Stimulated activated naive B cell treated with anti-CD40 and anti-IgM and Interleukin-4, amounts not matched to agents 10 μg/mL and 1 μg/mL and 100 μg/mL, for 72 hours (primary cell): ENCODE data around the gene LRMDA.

Experiments used
- ATAC-seq, 2 donors: fragments of 150-1000 bp; cut with Tn5 transposase; replicated peaks; 2 replicates each; pipeline ENCODE4 v1.10.0; 2021; ENCODE audit warnings: moderate library complexity in 1 of 2
- DNase-seq: peaks from one replicate; pipeline ENCODE4 v3.0.0; 2021
- H3K27ac Mint-ChIP-seq: one replicate; pipeline ENCODE4 v1.8.0; 2022; ENCODE audit warnings: mild to moderate bottlenecking, mixed read lengths
- H3K27me3 Mint-ChIP-seq, 2 donors: one replicate each; pipeline ENCODE4 v1.8.0; 2022; ENCODE audit warnings: mixed read lengths in 2 of 2
- H3K36me3 Mint-ChIP-seq, 2 donors: one replicate each; pipeline ENCODE4 v1.8.0; 2022; ENCODE audit warnings: mixed read lengths in 2 of 2, mild to moderate bottlenecking in 1 of 2
- H3K4me1 Mint-ChIP-seq, 2 donors: one replicate each; pipeline ENCODE4 v1.8.0; 2022; ENCODE audit warnings: mixed read lengths in 2 of 2, mild to moderate bottlenecking in 1 of 2
- H3K4me3 Mint-ChIP-seq, 2 donors: one replicate each; pipeline ENCODE4 v1.8.0; 2022; ENCODE audit warnings: mild to moderate bottlenecking in 2 of 2, mixed read lengths in 2 of 2, moderate library complexity in 1 of 2
- H3K9me3 Mint-ChIP-seq, 2 donors: one replicate each; pipeline ENCODE4 v1.8.0; 2022; ENCODE audit warnings: mixed read lengths in 2 of 2, mild to moderate bottlenecking in 1 of 2

The LRMDA gene

DNA sequence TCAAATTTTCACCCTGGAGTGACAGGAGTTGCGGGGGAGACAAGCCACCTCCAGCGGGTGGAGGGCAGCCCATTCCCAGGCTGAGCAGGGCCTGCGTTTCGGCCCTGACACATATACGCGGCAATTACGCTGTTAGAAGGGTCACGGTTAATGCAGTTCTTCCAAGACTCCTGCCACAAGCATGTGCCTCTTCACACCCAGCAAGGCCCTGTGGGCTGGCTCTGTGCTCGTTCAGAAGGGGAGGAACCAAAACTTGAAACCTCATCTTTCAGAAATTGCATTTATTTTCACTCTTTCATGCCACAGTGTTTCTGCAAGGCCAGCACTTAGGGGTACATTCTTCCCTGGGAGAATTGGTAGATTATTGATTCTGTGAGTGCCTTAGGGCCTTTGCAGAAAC, 24.7 kb downstream of the LRMDA start:
- Mint-ChIP-seq H3K4me1 (no peaks in the 10 kb centered on the region), H3K27ac (no peak overlapping the region), H3K4me3 (no peak overlapping the region), H3K9me3 (no peaks in the 10 kb centered on the region), H3K27me3 (peaks cover 0 to 6% of the 10 kb centered on the region in 2 donors), H3K36me3 (no peaks in the 10 kb centered on the region)
- ATAC-seq (no peak), DNase-seq (no peak)

DNA sequence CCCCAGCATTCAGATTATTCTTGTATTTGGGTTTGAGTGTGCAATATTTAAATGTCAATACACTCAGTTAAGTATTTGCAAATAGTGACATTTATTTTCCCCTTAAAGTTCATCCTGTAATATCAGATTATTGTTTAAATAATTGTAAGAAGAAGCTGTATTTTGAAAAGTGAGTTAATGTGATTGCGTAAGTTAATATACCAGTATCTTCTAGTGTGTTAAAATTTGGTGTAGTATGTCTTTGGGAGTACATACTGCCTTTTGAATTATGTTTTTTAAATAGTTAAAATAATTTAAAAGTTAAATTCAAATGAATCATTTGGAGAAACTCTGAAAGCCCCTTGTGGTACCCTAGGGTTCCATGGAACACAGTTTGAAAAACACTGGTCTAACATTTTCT, 28.6 kb downstream of the LRMDA start:
- peaks cover 0 to 6% of the 10 kb centered on the region in 2 donors for H3K27me3 Mint-ChIP-seq
- H3K27ac Mint-ChIP-seq: no peak overlapping the region
- no peaks in the 10 kb centered on the region for H3K9me3 Mint-ChIP-seq
- ATAC-seq (no peak), DNase-seq (no peak)
- H3K4me3 Mint-ChIP-seq: no peak overlapping the region
- H3K4me1 Mint-ChIP-seq: no peaks in the 10 kb centered on the region
- no peaks in the 10 kb centered on the region for H3K36me3 Mint-ChIP-seq

DNA sequence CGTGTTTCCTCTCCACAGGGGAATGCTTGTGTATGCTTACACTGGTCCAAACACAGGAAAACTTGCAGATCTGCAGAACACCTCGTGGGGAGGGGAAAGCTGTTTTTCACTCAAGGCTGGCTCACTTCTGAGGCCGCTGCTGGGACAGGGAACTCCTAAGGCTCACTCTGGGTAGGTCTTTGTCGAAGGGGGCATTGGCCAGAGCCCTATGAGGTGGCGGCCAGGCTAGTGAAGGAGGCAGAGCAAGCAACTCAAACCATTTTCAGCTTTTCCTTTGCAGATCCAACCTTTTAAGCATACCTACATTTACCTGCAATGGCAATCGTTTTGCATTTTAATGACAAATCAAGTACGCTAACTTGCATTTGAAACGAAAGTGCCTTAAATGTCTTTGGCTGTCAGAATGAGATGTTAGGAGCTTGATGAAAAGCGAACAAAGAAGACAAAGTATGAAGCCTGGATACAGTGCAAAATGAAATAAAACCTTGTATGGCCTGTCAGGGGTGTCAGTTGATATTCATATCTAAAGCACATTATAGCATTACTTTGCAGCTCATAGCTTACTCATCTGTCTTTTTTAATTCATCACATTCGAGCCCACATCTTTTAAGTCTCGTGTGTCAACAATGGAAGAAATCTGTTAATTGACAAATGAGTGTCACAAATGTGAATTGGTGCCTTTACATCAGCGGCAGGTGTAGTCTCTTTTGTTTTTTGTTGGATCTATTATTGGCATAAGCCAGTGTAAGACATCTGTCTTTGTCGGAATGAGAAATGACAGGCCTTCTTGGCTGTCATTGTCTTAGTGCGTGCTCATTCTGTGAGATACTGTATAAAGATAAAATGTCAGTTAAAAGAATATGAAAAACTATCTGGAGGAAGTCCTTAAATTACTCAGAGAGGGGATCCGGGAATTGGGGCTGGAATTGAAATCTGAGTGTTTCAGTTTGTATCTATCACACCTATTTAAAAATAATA, 30.5 kb downstream of the LRMDA start:
- H3K4me1 Mint-ChIP-seq: no peaks in the 10 kb centered on the region
- peaks cover 9 to 11% of the 10 kb centered on the region in 2 donors for H3K27me3 Mint-ChIP-seq
- no peak for DNase-seq
- H3K36me3 Mint-ChIP-seq: no peaks in the 10 kb centered on the region
- H3K9me3 Mint-ChIP-seq: no peaks in the 10 kb centered on the region
- H3K4me3 Mint-ChIP-seq: no peak overlapping the region
- no peak for ATAC-seq
- H3K27ac Mint-ChIP-seq: peak overlapping the region; percentile 14

DNA sequence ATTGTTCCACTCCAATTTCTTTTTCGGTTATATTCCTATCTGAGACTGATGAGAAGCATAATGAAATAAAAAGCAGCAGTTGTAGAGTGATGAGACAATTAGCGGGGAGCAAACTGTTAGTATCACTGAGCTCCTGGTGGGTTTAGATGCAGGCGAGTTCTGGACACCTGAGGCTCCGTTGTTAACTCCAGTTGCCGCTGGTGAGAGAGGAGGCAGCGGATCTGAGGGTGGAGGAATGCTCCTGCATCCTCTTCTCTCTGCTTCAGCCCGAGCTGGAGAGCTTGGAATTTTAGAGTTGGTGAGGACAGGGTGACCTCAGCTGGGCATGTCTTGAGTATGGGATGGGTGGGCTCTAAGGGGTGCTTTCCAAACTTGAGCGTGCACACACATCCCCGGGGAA, 31.4 kb downstream of the LRMDA start:
- Mint-ChIP-seq H3K36me3 (no peaks in the 10 kb centered on the region), H3K27me3 (peaks cover 10 to 11% of the 10 kb centered on the region in 2 donors), H3K27ac (no peak overlapping the region), H3K4me3 (no peak overlapping the region), H3K4me1 (no peaks in the 10 kb centered on the region), H3K9me3 (no peaks in the 10 kb centered on the region)
- DNase-seq (no peak), ATAC-seq (no peak)

GRCh38 chr10:75464478-75465449, 33.3 kb downstream of the LRMDA start:
- Mint-ChIP-seq H3K36me3 (no peaks in the 10 kb centered on the region), H3K27me3 (peaks cover 10 to 11% of the 10 kb centered on the region in 2 donors), H3K9me3 (no peaks in the 10 kb centered on the region), H3K4me3 (no peak overlapping the region), H3K4me1 (no peaks in the 10 kb centered on the region), H3K27ac (no peak overlapping the region)
- DNase-seq (no peak), ATAC-seq (no peak)

- DNase-seq (no peak), ATAC-seq (no peak)
- Mint-ChIP-seq H3K27ac (no peak overlapping the region), H3K4me3 (no peak overlapping the region), H3K9me3 (no peaks in the 10 kb centered on the region), H3K36me3 (no peaks in the 10 kb centered on the region), H3K4me1 (no peaks in the 10 kb centered on the region), H3K27me3 (peaks cover 10 to 11% of the 10 kb centered on the region in 2 donors)
Observed at GRCh38 chr10:75465450-75465827, 34.0 kb downstream of the LRMDA start.

DNA sequence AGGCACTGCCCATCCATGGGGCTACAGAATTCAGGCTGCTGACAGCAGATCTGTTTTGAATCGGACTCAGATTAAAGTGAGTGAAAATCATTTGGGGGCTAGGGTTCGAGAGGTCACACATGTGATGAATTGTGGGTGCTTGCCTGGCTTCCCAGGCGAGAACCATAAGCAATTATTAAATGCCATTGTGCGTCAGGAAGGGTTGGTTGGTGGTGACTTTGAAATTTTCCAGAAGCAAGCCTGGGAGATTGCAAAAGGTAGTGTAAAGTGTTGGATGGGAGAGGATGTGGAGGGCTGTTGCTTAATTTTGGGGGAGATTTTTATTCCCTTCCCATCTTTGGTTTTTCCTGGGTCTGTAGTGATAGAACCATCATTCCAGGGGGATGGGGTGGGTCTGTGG, 34.6 kb downstream of the LRMDA start:
- DNase-seq (no peak), ATAC-seq (no peak)
- Mint-ChIP-seq H3K27me3 (peaks cover 10 to 11% of the 10 kb centered on the region in 2 donors), H3K4me1 (no peaks in the 10 kb centered on the region), H3K27ac (no peak overlapping the region), H3K36me3 (no peaks in the 10 kb centered on the region), H3K4me3 (no peak overlapping the region), H3K9me3 (no peaks in the 10 kb centered on the region)

DNA sequence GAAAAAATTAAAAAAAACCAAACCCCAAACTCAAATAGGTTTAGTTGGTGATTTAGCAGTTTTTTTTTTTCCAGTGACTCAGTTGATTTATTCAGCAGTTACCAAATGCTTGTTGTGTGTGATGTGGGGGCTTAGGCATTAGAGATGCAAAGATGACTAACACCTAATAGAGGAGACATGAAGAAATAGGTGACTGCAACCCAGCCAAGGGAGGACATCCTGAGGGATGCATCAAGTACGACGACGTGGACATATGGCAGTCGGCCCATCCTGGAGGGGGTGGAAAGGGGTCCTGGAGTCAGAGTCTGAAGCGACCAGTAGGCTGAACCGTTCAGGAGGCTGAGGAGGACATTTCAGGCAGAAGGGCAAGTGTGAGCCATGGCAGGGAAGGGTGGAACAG, 35.5 kb downstream of the LRMDA start:
- Mint-ChIP-seq H3K4me3 (no peak overlapping the region), H3K27ac (no peak overlapping the region), H3K4me1 (no peaks in the 10 kb centered on the region), H3K36me3 (no peaks in the 10 kb centered on the region), H3K27me3 (peaks cover 10 to 11% of the 10 kb centered on the region in 2 donors), H3K9me3 (no peaks in the 10 kb centered on the region)
- DNase-seq: no peak
- no peak for ATAC-seq

DNA sequence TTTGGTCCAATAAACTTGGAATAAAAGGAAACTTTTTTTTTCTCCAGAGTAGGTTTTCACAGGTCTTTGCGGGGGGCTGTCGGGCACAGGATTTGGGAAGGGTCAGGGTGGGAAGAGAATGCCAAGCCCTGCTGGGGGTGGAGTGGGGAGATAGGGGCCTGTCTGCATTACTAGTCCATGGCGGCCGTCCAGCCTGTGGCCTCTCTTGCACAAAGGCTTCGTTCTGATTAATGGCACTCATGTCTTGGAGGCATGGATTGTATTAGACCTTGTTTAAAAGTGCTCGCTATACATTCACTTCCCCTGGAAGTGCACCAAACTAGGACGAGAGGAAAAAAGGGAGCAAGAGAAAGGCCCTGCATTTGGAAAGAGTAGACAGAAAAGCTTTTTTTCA, 37.2 kb downstream of the LRMDA start:
- no peaks in the 10 kb centered on the region for H3K9me3 Mint-ChIP-seq
- no peak overlapping the region for H3K4me3 Mint-ChIP-seq
- no peak overlapping the region for H3K27ac Mint-ChIP-seq
- H3K36me3 Mint-ChIP-seq: no peaks in the 10 kb centered on the region
- no peak for ATAC-seq
- no peaks in the 10 kb centered on the region for H3K4me1 Mint-ChIP-seq
- DNase-seq: no peak
- H3K27me3 Mint-ChIP-seq: peaks cover 10 to 11% of the 10 kb centered on the region in 2 donors

DNA sequence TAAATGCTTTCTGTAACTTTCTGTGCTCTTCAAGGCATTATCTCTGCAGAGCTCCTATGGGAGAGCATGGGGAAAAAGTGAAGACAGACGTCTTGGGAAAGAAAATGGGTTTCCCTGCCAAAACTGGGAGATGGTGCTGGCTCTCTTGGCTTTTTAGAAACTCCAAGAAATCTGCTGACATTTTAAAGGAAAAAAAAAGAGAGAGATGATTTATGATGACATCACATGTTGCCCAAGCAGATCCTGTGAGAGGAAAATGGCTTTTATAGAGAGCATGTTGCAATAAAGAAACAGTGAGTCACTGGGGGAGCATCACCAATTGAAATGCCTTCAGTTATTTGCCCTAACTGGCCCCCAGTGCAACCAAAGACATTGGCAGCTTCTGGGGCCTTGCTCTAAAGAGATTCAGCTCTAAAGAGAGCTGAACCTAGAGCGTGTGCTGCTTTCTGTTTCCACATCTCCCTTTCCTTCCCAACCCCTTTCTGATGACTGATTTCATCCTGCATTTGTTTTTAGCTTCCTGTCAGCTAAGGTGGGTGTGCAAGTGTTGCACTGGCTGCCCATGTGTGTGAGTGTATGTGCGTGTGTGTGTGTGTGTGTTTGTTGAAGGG, 37.7 kb downstream of the LRMDA start:
- Mint-ChIP-seq H3K27ac (no peak overlapping the region), H3K4me3 (no peak overlapping the region), H3K36me3 (no peaks in the 10 kb centered on the region), H3K27me3 (peaks cover 10 to 11% of the 10 kb centered on the region in 2 donors), H3K9me3 (no peaks in the 10 kb centered on the region), H3K4me1 (no peaks in the 10 kb centered on the region)
- ATAC-seq (no peak), DNase-seq (no peak)

DNA sequence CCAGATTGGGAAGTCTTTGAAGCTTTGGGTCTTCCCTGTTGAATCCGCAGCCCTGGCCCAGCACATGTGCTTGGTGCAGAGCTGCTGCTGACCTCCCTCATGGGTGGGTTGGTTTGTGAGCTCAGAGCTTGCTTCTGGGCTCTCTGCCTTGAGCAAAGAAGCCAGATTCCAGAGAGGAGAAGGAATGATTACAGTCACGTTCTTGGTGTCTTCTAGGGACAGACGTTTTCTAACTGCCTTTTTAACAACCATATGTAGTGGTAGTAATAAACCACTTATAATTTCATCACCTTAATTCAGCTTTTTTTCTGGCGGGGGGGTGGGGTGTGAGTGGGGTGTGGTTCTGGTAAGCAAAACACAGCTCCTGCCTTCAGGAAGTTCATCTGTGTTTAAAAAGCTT, 39.5 kb downstream of the LRMDA start:
- Mint-ChIP-seq H3K27me3 (peaks cover 6 to 8% of the 10 kb centered on the region in 2 donors), H3K27ac (no peak overlapping the region), H3K4me1 (no peaks in the 10 kb centered on the region), H3K9me3 (peaks cover 3 to 4% of the 10 kb centered on the region in 2 donors), H3K4me3 (no peak overlapping the region), H3K36me3 (no peaks in the 10 kb centered on the region)
- ATAC-seq: no peak
- DNase-seq: no peak

- DNase-seq (no peak), ATAC-seq (no peak)
- H3K4me1 Mint-ChIP-seq: no peaks in the 10 kb centered on the region
- H3K4me3 Mint-ChIP-seq: no peak overlapping the region
- H3K27ac Mint-ChIP-seq: no peak overlapping the region
- no peaks in the 10 kb centered on the region for H3K36me3 Mint-ChIP-seq
- peaks cover 3 to 4% of the 10 kb centered on the region in 2 donors for H3K9me3 Mint-ChIP-seq
- no peaks in the 10 kb centered on the region for H3K27me3 Mint-ChIP-seq
Observed at GRCh38 chr10:75472685-75473084, 41.3 kb downstream of the LRMDA start.

GRCh38 chr10:75474106-75474505, 42.7 kb downstream of the LRMDA start:
- H3K36me3 Mint-ChIP-seq: no peaks in the 10 kb centered on the region
- no peaks in the 10 kb centered on the region for H3K27me3 Mint-ChIP-seq
- H3K4me1 Mint-ChIP-seq: no peaks in the 10 kb centered on the region
- no peak overlapping the region for H3K4me3 Mint-ChIP-seq
- ATAC-seq (no peak), DNase-seq (no peak)
- no peak overlapping the region for H3K27ac Mint-ChIP-seq
- H3K9me3 Mint-ChIP-seq: peaks cover 3 to 4% of the 10 kb centered on the region in 2 donors

DNA sequence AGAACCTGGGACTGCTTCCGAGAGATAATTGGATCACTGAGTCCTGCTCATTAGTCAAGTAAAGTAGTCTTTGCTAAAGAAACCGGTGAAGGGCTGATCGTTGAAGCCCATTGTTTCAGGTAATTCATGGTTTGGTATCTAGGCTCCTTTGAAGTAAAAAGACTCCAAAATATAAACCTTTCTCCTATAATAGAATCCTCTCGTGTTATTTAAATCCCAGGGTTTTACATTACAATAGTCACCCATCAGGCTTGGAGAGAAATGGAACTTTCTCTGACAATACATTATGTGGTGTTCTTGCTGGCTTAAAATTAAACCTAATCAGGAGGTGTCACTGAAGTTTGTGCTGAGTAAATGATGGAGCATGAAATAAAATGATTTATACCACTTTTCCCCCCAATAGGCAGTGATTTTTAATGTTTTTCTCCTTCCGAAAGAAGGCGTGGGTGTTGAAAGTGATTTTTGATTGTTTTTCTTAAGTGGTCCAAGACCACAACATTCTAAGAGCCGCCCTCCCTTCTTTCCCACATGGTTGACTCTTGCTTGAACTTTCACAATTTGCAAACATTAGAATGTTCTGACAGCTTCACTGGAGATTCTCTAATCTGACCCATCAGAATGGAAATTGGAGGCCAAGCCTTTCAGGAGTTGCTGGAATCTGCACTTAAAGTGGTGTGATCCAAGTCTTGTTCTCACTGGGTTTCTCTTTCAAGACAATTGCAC, 44.2 kb downstream of the LRMDA start:
- no peak for ATAC-seq
- Mint-ChIP-seq H3K4me3 (no peak overlapping the region), H3K36me3 (no peaks in the 10 kb centered on the region), H3K27ac (no peak overlapping the region), H3K9me3 (peaks cover 3 to 4% of the 10 kb centered on the region in 2 donors), H3K27me3 (no peaks in the 10 kb centered on the region), H3K4me1 (no peaks in the 10 kb centered on the region)
- DNase-seq: no peak
